Astrocyte (in vitro differentiated cells and primary cell): ENCODE data around the gene MOGAT3.

ENCODE experiments used
- EZH2 ChIP-seq: IDR thresholded peaks from 2 replicates; pipeline ENCODE4 v1.6.1; 2012; ENCODE audit warnings: mild to moderate bottlenecking, low read length, inconsistent platforms; ENCODE audit not compliant: insufficient read depth
- TF ChIP-seq, protein P1 (sequence below): IDR thresholded peaks from 2 replicates; pipeline ENCODE4 v1.5.1; 2011; ENCODE audit warnings: low read depth, mild to moderate bottlenecking, inconsistent platforms, low read length, moderate library complexity; ENCODE audit not compliant: insufficient read depth

DNA sequence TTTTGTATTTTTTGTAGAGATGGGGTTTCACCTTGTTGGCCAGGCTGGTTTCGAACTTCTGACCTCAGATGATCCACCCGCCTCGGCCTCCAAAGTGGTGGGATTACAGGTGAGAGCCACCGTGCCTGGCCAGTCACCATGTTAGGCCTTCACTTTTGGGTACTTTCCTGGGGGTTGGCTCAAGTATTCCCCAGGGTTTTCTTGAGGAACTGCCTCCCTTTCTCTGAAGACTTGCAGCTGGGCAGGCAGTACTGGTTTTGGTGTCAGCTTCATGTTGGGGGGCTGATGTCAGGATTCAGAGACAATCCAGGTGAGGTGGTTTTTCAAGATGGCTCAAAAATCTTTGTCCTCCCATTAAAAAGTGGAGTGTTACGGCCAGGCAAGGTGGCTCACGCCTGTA is 24.8 kb upstream of the MOGAT3 start:
- TF ChIP-seq, protein P1, sequence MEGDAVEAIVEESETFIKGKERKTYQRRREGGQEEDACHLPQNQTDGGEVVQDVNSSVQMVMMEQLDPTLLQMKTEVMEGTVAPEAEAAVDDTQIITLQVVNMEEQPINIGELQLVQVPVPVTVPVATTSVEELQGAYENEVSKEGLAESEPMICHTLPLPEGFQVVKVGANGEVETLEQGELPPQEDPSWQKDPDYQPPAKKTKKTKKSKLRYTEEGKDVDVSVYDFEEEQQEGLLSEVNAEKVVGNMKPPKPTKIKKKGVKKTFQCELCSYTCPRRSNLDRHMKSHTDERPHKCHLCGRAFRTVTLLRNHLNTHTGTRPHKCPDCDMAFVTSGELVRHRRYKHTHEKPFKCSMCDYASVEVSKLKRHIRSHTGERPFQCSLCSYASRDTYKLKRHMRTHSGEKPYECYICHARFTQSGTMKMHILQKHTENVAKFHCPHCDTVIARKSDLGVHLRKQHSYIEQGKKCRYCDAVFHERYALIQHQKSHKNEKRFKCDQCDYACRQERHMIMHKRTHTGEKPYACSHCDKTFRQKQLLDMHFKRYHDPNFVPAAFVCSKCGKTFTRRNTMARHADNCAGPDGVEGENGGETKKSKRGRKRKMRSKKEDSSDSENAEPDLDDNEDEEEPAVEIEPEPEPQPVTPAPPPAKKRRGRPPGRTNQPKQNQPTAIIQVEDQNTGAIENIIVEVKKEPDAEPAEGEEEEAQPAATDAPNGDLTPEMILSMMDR: no peak
- no peak for TF ChIP-seq EZH2
